EH (cell line): Measurements from ENCODE around the gene KCNMA1.
A peak's percentile ranks its signal among the peaks of the same experiment; 100 is the strongest.

Source experiments
- DNase-seq: peaks from one replicate; pipeline ENCODE4 v3.0.0-alpha.2; 2015; ENCODE audit warnings: low read depth

KCNMA1 gene

DNA sequence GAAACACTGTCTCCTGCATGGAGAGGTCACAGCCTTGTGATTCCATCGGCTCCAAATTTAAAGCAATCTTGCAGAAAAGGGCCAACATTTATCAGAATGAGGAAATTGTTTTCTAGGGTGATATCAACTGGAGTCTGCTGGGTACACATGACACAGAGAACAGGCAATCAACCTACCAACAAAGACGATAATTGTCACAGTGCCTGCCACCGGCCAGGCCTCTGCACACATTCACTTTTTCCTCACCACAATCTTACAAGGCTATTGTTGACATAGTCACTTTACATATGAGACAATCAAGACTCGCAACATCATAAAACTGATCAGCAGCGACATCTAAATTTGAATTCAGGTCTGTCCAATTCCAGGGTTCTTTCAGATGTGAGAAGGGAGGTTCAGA lies 189.4 kb downstream of the KCNMA1 start:
- no peak for DNase-seq

DNA sequence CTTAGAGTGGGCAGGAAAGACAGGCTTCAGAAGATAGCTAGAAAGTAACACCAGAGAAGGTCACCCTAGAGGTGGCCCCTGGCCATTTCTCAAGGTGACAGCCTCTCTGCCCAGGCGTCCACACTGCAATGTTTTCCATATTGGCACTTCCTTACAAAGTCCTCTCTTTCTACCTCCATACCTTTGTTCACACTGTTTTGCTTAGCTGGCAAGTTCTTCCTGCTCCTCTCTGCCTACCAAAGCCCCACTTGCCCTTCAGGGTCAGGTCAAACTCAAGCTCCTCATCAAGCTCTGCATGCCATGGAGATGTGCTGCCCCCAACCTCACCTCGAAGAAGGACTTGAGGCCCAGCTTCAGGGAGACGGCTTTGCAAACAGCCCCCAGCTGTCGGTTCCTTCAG lies 190.9 kb downstream of the KCNMA1 start:
- DNase-seq, result no peak

DNA sequence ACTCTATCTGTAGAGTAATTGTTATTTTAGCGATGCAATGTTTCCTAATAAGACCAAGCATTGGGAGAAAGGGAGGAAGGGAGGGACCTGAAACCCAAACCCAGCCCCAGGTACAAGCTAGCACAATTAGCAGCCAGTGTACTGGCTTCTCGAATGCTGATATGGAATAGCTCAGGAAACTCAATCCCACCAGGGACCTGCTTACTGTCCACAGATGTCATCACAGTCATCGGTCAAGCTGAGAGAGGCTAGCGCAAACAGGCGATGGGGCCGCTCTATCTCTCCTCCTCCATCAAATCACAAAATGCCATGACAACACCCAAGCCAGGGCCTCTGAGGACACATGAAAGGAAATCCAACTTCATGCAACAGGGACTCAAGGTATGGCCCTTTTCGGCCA lies 192.1 kb downstream of the KCNMA1 start:
- no peak for DNase-seq

DNA sequence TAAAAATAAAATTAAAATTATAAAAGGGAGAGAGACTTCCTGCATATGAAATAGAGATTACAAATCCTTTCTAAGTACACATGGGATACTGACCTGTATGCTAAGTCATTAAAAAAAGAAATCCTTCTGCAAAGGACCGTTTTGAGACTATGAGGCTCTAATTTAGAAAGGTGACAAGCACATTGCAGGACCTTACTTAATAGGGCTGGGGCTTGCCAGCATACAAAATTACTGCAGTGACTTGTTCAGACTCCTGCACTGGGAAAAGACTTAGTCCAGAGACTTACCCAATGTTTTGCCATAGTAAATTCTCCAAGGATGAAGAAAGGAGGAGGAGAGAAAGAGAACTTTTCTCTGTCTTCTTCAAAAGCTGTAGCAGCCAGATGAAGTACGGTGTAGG lies 193.6 kb downstream of the KCNMA1 start:
- no peak for DNase-seq

DNA sequence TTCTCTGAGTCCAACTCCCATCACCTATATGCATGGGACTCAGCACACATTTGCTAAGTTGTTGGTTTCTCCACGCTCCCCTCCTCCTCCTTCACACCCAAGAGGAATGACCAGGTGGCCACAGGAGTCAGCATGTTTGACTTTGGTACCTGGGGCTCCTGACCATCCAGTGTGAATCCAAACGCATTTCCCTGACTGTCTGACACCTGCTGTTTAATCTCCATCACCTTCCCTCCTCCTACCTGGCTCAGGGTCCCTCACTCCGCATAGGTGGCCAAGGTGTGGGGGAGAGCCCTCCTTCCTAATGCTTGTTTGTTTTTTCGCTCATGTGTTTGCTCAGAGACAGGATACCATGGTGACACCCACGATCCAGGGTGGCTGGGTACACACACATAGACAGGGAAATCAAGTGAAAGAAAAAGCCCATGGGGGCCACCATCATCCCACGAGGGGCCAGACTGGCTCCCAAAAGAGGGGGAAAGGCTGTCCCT lies 194.9 kb downstream of the KCNMA1 start:
- DNase-seq, result no peak

DNA sequence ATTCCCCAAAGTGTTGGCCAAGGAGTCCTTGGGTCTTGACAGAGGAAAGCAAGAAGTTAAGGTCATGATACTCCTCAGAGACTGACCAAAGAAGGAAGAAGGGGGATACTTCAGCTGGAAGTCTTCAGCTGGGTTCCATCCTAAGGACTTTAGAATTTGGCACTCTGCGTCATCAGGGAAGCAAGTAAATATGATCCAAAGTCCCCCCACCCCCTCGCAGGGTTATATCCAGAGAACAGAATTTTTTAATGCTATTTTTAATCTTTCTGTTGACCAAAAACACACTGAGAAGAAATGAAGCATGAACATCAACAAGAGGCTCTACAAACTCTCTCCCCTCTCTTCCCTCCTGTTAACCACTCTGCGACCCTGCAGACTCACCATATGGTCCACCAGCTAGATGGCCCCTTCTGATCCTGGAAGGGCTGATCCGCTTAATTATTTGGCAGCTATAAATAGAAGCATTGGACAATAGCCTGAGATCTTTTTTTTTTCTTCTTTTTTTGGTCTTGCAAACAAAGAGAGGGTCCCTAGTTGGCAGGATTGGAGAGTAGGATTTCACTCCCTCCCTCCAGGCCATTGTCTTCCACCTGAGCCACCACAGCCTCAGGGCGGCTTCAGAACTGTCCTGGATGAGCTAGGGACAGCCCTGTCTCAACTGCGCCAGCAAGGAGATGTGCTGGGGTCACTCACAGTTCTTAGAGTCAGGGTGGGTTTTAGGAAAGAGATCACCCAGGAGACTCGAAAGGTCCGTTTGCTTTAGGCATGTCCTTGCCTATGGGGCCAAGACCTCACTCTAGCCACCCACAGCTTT lies 196.0 kb downstream of the KCNMA1 start:
- no peak for DNase-seq

DNA sequence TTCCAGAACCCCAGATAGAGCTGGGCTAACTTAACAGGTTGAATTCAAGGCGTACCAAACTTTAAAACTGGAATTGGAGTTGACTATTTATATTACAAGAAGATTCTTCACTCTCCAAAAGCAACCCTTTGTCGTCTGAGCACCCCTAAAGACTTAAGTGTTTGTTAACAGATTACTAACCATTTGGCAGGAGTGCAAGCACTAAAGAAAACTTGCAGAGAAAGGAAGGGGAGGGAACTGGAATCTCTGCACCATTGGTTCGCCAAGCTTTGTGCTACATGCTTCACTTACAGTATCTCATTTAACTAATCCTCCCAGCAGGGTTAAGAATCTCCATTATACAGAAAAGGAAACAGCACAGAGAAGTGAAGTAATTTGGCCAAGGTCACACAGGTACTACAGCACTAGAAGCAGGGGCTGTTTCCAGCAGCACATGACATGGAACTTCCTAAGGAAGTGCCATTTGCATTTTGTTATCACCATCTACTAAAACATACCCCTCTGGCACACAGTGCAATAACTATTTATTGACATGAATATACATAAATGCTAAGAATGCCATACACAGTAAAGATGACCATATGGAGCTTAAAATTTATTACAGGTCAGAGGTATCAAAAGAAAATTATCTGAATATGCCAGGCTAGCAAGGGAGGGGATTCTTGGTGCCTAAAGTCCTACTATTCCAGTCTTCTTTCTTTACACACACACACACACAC lies 201.2 kb downstream of the KCNMA1 start:
- no peak for DNase-seq

DNA sequence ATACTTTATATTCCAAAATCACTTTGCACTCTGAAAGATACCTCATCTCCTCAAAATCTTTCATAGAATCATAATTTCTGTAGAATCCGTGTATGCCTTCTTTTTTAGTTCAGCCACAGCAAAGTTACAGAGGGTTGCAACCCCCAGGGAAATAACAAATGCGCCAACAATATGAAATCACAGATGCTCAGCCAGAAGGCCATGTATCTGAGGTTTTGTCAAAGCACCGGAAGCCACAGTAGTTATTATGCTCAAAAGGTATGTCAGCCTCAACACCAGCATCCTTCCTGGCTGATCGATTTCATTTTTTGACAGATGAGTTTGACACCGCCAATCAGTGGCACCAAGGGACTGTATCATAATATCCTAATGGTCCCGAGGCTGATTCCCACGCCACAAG lies 204.1 kb downstream of the KCNMA1 start:
- DNase-seq, result no peak

DNA sequence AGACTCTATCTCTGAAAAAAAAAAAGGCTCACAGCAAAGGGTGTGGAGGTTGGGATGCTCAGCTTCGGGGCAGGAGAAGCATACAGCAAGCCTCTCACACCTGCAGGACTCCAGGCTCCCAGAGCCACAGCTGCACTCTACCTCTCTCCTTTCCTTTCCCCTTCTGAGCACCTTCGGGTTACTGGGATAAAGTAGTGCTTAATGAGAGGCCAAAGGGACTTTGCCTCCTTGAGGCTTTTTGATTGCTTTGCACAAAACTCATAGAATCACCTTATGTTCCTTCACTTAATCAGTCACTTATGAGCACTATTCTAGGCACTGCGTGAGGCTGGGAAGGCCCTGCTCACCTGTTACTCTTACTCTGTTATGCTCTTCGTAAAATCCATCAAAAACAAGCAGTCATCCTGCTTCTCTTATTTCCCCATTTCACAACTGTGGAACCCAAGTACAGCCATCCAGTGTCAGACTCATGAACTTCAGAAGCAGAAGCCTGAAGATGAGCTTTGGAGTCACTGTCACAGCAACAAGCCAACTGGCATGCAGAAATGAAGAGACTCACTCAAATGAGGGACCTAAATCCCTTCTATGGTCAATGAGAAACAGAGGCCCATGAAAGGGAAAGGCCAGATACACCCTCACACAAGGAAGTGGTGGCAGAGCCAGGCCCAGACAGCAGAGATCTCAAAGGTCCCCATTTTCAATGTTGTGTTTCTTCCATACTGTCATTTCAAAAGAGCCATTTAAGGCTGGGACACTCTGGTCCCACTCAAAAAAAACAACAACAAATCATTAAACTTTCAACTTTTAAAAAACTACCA lies 205.4 kb downstream of the KCNMA1 start:
- DNase-seq, result no peak

DNA sequence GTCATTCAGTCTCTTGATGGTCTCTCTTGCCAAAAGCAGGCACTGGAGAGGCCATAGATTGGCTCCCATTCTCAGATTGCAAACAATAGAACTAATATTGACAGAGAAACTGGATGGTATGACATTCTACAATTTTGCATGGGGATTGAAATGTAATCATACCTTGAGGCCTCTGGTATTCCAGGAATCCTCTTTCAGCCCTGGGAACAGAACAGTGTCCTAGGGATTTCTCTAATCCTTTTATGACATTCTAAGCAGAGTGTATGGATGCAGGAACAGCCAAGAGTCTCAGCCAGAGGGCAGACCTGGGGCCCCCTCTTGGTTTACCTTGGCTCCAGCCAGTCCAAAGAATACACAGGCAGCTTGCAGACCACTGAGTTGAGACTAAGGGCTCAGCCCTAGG lies 206.4 kb downstream of the KCNMA1 start:
- DNase-seq, result peak; percentile 35

DNA sequence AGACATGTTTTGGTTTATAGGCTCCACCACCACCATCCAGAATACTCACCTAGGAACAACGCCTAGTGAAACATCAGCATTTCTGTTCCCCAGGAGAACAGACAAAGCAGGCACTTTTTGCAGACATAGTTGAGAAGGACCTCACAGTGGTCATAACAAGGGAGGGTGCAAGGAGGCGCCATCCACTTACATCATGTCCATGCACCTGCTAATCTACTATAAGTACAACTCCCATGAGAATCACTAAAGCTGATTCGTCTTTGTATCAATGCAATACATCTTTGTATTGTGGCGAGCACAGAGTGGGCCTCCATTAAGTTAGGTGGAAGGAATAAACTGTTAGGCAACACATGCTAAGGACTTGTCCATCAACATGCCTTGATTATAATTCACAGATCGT lies 207.1 kb downstream of the KCNMA1 start:
- no peak for DNase-seq

DNA sequence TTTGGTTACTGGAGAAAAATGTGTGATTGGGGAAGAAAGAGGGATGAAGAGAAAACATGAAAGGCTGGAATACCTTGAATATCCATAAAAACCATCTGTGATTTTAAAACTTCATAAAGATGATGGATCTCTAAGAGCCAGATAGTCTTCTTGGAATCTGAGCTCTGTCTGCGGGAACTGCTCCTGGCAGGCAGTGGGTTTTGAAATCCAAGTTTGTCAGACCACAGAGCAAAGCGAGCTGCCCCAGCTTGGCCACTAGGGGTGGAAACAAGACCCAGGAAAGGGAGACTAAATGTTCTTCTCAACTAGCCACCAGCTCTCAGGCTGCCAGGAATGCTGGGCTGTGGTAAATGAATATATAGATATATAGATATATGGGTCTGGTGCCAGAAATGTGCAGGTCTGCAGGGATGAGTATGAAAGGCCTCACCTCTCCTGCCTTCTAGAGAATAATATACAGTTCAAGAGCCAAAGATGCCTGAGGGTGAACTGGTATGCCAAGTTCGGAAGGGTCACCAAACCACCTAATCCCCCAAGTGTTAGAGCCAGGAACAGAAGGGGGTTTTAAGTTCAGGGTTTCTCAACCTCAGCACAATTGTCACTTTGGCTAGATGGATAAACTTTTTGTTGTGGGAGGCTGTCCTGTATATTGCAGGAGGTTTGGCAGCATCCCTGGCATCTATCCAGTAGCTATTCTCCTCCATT lies 208.8 kb downstream of the KCNMA1 start:
- peak; percentile 71 for DNase-seq

DNA sequence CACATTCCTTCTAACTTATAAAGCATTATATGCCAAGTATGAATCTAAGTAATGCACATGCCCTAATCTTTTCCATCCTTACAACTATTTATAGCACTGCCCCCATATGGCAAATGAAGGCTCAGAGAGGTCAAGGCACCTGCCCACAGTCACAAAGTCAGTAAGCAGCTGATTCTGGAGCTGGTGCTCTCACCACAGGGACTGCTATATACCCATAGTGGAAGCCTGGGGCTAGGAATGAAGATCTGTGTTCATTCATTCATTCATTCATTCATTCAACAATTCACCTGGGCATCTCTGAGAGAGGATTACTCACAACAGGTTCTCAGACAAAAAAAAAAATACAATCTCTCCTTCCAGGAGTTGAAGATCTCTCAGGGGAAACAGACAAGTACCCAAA lies 213.4 kb downstream of the KCNMA1 start:
- no peak for DNase-seq

DNA sequence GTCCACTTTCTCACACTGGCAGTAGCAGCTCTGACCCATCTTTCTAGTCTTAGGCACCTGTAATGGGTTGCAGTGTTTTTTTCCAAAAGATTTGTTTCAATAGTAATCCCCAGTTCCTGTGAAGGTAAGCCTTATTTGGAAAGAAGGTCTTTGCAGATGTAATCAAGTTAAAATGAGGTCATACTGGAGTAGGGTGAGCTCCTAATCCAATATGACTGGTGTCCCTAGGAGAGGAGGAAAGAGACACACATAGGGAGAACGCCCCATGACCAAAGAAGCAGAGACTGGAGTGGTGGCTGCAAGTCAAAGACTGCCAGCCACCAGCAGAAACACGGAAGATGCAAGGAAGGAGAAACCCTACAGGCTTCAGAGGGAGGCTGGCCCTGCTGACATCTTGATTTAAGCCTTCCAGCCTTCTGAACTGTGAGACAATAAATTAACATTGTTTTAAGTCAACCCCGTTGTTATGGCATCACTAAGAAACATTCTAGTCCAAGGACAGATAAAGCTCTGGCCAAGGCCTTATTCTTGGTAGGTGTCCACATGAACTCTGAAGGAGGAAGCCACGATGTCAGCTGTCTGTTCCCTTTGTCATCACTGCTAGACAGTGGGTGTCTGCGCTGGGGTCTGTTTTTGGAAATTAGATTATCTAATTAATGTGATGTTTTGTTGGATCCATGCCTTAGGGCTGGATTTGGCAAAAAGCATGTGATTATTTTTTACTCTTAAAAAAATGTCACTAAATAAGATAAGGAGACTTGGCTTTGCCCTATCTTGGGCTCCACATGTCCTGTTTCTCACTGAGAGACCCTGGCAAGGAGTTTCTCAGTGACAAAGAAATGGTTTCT lies 214.9 kb downstream of the KCNMA1 start:
- DNase-seq, result no peak

DNA sequence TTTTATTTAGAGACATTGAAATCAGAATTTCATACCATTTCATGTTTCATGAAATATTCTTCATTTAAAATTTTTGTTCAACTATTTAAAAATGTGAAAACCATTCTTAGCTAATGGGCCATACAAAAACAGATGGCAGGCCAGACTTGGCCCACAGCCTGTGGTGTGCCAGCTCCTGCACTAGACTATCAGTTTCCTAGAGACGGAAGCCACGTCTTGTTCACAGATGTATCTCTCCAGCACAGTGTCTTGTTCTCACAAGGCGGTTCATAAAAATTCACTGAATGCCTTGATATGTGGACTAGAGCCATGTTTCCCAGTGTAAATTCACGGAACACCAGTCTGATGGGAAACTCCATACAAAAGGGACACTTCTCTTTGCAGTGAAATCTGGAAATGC lies 216.0 kb downstream of the KCNMA1 start:
- no peak for DNase-seq

DNA sequence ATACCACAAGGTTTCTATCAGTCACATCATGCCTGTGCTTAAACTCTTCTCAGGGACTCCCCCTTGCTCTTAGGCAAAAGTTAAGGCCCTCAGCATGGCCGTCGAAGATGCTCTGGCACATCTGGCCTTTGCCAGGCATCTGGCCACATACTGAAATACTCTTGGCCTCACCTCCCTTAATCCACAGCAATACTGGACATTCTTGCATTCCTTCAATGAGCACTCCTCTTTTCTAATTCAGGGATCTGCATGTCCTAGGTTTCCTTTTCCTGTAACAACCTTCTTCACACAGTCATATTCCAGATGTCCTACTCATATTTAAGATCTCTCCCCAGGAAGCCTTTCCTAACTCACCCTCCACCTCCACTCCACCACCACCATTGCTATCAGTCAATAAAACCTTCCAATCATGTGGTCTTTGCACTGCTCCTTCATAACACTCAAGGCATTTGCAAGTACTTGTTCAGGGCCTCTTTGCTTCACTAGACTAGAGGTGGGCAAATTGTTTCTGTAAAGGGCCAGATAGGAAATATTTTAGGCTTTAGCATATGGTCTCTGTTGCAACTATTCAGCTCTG lies 216.6 kb downstream of the KCNMA1 start:
- peak; percentile 31 for DNase-seq

DNA sequence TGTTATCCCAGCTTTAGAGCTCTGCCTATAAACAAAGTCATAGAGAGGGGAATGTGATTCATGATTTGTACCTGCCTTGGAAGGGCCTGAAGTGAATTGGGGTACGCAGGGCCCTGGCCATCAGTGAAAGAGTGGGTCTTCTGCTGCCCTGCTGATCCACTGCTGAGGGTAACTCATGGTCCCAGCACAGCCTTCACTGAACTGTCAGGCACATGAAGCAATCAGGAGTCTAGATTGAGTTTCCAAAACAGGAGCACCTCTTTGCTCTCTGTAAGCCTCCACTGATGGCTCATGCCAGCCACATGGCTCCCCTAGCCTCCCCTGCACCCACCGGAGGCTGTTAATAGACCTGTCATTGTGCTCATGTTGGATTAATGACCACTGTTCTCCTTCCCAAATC lies 217.6 kb downstream of the KCNMA1 start:
- no peak for DNase-seq

DNA sequence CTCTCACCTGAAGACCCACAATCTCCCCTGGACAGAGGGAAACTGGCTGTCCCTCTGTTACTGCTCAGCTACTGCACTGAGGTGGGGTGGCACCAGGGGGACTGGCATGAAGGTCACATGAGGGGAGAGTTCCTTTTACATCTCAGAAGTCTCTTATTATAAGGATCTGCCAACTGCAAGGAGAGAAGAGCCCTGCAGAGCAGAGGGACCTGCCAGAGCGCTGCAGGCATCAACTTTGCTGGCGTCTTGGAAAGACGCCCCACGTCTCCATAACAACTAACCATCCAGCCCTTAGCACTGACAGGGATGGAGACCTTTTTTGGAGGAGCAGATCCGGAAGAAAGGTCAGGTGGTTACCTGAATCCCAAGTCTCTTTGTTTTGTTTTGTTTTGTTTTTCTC lies 218.6 kb downstream of the KCNMA1 start:
- DNase-seq, result no peak

DNA sequence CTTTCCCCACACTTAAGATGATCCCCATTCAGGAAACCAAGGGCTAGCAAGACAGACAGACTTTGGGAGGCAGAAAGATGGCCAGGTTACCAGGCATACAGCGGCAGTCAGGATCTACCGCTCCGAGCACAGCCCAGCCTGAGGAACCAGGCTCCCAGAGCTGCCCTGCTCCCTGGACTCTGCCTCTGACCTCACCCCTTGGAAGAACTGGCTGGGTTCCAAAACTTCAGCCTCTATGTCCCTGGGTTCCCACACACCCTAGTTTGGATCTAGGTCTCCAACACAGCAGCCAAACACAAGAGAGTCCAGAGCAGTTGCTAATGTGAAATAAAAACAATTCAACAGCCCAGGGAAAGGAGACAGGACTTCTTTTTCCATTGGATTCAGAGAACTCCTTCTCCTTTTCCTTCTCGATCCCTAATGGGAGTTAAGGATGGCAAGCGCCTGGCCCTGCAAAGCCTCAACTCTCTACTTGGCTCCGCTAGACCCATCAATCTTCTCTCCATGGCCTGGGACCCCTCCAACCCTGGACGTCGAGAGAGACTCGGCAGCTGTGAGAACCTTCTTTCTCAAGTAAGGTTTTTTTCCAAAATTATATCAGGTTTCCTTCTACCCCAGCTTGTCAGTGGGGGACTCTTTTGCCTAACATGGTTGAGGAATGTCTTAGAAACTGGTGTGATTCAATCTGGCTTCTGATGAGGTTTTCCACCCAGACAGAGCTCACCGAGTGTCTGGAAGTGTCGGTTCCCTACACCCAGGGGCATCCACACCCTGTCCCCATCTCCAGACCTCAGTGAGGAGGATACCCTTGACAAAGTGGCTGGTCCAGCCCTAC lies 219.6 kb downstream of the KCNMA1 start:
- DNase-seq, result peak; percentile 48

DNA sequence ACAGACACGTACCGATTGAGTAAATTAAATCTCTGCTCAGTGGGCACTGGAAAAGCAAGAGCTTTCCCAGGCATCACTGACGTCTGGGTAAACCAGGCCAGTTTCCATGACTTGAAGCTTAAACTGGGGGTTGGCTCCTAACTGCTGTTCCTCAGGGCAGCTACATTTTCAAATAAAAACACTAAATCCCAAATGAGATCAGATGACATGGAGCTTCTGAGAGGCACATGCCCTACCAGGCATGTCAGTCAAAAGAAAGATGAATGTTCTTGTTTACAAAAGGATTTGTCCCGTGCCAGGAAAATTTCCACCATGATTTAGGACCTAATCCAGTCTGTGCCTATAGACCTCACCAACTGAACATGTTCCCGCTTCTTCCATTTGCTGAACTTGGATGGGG lies 220.2 kb downstream of the KCNMA1 start:
- no peak for DNase-seq
